Measurements from ENCODE around the gene RAP1GDS1.

RAP1GDS1 gene

GRCh38 chr4:98383431-98384106, 122.4 kb downstream of the RAP1GDS1 start:
- Histone ChIP-seq H3K36me3 (no peaks in the 10 kb centered on the region), H3K27me3 (ENCODE audit: insufficient read depth, low read depth, severe bottlenecking) (no peaks in the 10 kb centered on the region), H3K4me3 (ENCODE audit: low read depth, low read length) (no peak overlapping the region), H3K27ac (no peak overlapping the region), H3K9me3 (ENCODE audit: severe bottlenecking) (no peaks in the 10 kb centered on the region)
- DNase-seq: no peak
- TF ChIP-seq CTCF (IDR thresholded peaks at IDR 0.05; ENCODE audit: low read depth, low read length): no peak

DNA sequence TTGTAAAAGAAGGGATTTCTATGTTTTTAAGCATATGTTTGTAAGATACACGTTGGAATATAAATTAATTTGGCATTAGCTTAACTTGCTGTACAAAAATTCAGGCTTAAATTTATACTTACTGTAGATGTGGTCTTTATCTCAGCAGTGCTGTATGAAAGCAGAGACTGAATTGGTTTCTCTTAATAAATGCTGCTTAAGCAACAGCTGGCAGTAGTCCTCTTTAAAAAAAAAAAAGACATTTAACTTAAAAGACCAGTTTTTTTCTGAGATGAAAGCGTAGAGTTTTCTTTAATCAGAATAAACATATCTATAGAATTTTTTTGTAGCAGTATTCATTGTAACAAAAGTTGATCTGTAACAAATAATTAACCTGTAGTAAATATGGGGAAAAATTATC, 124.6 kb downstream of the RAP1GDS1 start:
- H3K36me3 ChIP-seq: no peaks in the 10 kb centered on the region
- H3K27ac ChIP-seq: no peak overlapping the region
- H3K4me3 ChIP-seq (ENCODE audit: low read depth, low read length): no peak overlapping the region
- DNase-seq: no peak
- TF ChIP-seq CTCF (IDR thresholded peaks at IDR 0.05; ENCODE audit: low read depth, low read length): no peak
- no peaks in the 10 kb centered on the region for H3K9me3 ChIP-seq (ENCODE audit: severe bottlenecking)
- H3K27me3 ChIP-seq (ENCODE audit: insufficient read depth, low read depth, severe bottlenecking): no peaks in the 10 kb centered on the region

DNA sequence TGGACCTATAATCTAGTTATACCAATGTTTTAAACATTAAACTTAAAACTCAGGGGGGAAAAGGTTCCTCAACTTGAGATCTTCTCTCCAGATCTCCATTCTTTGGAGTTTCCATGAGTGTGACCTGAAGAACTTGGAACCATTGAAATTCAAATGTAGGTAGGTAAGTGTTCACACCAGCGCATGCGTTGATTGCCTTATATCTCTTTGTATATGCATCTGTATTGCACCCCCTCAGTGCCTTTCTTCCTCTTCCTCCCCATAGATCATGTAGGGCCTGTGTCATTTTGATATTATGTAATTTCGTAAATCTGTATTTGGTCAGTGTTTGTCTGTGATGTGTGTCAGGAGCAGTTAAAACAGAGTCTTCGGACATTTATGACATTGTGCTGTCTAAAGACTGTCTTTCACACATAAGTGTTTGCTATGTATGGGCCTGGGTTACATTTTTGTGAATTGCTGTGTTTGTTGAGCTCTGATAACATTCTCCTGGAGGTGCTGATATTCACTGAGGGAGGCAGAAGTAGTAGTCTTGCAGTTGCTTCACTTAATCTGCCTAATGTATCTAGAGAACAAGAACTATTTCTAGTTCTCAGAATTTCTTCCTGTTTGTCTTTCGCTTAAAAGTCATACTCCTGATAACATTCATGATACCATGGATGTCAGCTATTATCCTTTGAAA, 126.3 kb downstream of the RAP1GDS1 start:
- H3K4me3 ChIP-seq (ENCODE audit: low read depth, low read length): no peak overlapping the region
- no peaks in the 10 kb centered on the region for H3K36me3 ChIP-seq
- H3K27ac ChIP-seq: no peak overlapping the region
- no peaks in the 10 kb centered on the region for H3K9me3 ChIP-seq (ENCODE audit: severe bottlenecking)
- no peak for DNase-seq
- no peak for TF ChIP-seq CTCF (IDR thresholded peaks at IDR 0.05; ENCODE audit: low read depth, low read length)
- H3K27me3 ChIP-seq (ENCODE audit: insufficient read depth, low read depth, severe bottlenecking): no peaks in the 10 kb centered on the region

DNA sequence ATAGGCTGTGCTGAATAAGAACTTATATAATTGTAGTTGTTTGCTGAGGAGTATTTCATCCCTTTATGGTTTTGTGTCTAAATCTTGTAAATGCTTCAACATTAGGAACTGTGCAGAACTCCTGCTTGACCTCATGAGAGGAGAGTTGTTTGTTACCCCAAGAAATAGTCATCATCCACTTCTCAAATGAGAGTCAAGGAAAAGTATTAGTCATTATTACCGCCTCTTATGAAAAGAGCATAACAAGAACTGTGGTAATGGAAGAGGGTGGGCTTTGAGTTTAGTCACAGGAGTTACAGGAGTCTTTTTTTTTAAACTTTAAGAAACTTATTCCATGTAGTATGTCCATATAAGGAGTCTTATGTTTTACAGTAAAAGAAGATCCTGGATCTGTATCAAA, 132.9 kb downstream of the RAP1GDS1 start:
- no peak for TF ChIP-seq CTCF (IDR thresholded peaks at IDR 0.05; ENCODE audit: low read depth, low read length)
- H3K36me3 ChIP-seq: no peaks in the 10 kb centered on the region
- DNase-seq: no peak

GRCh38 chr4:98399915-98400314, 138.7 kb downstream of the RAP1GDS1 start:
- no peaks in the 10 kb centered on the region for H3K9me3 ChIP-seq (ENCODE audit: severe bottlenecking)
- DNase-seq: no peak
- no peak overlapping the region for H3K4me3 ChIP-seq (ENCODE audit: low read depth, low read length)
- H3K36me3 ChIP-seq: no peaks in the 10 kb centered on the region
- TF ChIP-seq CTCF (IDR thresholded peaks at IDR 0.05; ENCODE audit: low read depth, low read length): no peak
- H3K27ac ChIP-seq: no peak overlapping the region
- no peaks in the 10 kb centered on the region for H3K27me3 ChIP-seq (ENCODE audit: insufficient read depth, low read depth, severe bottlenecking)

More for the DNA sequence above, 132.9 kb downstream of the RAP1GDS1 start:
- no peak overlapping the region for H3K27ac ChIP-seq
- H3K27me3 ChIP-seq (ENCODE audit: insufficient read depth, low read depth, severe bottlenecking): no peaks in the 10 kb centered on the region
- no peaks in the 10 kb centered on the region for H3K9me3 ChIP-seq (ENCODE audit: severe bottlenecking)
- H3K4me3 ChIP-seq (ENCODE audit: low read depth, low read length): no peak overlapping the region
